ENCODE data around the gene LMOD3. TPM values are rescaled to one million over a fixed set of nuclear protein-coding genes. Genes with fewer than 3 reads are reported as not detected.

Gene LMOD3
- total and polyA plus RNA-seq, 7 donors: 0.01 to 0.23 TPM; not detected in 5

- Histone ChIP-seq H3K27ac (peak overlapping the region in 3 of 4 donors; percentile 48 to 94 (median 93)), H3K4me3 (no peak overlapping the region), H3K27me3 (no peaks in the 10 kb centered on the region), H3K4me1 (peaks cover 2 to 72% (median 60%) of the 10 kb centered on the region in 4 donors), H3K36me3 (no peaks in the 10 kb centered on the region), H3K9me3 (no peaks in the 10 kb centered on the region)
- no peak for DNase-seq
- TF ChIP-seq POLR2AphosphoS5 (IDR thresholded peaks at IDR 0.05) (peak in 1 of 4 donors; percentile 50), POLR2A (IDR thresholded peaks at IDR 0.05) (no peak)
- intact Hi-C loops (cut with DNase I): no loop called here
Observed at GRCh38 chr3:69082805-69083204, 39.6 kb downstream of the LMOD3 start.

GRCh38 chr3:69082361-69082760, 40.0 kb downstream of the LMOD3 start:
- intact Hi-C loops (cut with DNase I): no loop called here
- no peaks in the 10 kb centered on the region for H3K27me3 ChIP-seq
- H3K9me3 ChIP-seq: no peaks in the 10 kb centered on the region
- 61 to 73% methylated on average over 2 of the region's 2 CpGs for WGBS, 2 donors
- no peak overlapping the region for H3K4me3 ChIP-seq
- H3K4me1 ChIP-seq: peaks cover 2 to 72% (median 58%) of the 10 kb centered on the region in 4 donors
- no peaks in the 10 kb centered on the region for H3K36me3 ChIP-seq
- TF ChIP-seq CTCF (IDR thresholded peaks at IDR 0.05): no peak
- no peak for TF ChIP-seq POLR2A (IDR thresholded peaks at IDR 0.05)
- no peak for TF ChIP-seq POLR2AphosphoS5 (IDR thresholded peaks at IDR 0.05)
- no peak for TF ChIP-seq EP300 (IDR thresholded peaks at IDR 0.05)
- no peak for DNase-seq
- peak overlapping the region in 3 of 4 donors; percentile 48 to 94 (median 93) for H3K27ac ChIP-seq

- WGBS, 2 donors: 73 to 75% methylated on average over 5 of the region's 5 CpGs
- Histone ChIP-seq H3K4me1 (peaks cover 0 to 68% (median 54%) of the 10 kb centered on the region in 4 donors), H3K27me3 (no peaks in the 10 kb centered on the region), H3K27ac (peak overlapping the region in 2 of 4 donors; percentile 48 to 93), H3K9me3 (no peaks in the 10 kb centered on the region), H3K4me3 (no peak overlapping the region), H3K36me3 (peaks cover 0 to 2% (median 0%) of the 10 kb centered on the region in 4 donors)
- TF ChIP-seq EP300 (IDR thresholded peaks at IDR 0.05): no peak
- TF ChIP-seq POLR2A (IDR thresholded peaks at IDR 0.05): no peak
- no peak for TF ChIP-seq POLR2AphosphoS5 (IDR thresholded peaks at IDR 0.05)
- no peak for TF ChIP-seq CTCF (IDR thresholded peaks at IDR 0.05)
- intact Hi-C loops (cut with DNase I): loop anchor here (2.0 kb wide), 2 partner anchors 29 to 69 kb away; partner anchors contain the start of genes EOGT and TMF1
- no peak for DNase-seq
Observed at GRCh38 chr3:69081583-69082262, 40.7 kb downstream of the LMOD3 start.

GRCh38 chr3:69080233-69080920, 42.0 kb downstream of the LMOD3 start, which contains the start of gene UBA3:
UBA3 (minus strand) TSS chr3:69080365; CDS start chr3:69080353, 12 bp downstream.
- DNase-seq: peak; percentile 94
- Histone ChIP-seq H3K4me1 (peaks cover 0 to 60% (median 51%) of the 10 kb centered on the region in 4 donors), H3K36me3 (peaks cover 0 to 6% (median 0%) of the 10 kb centered on the region in 4 donors), H3K27me3 (no peaks in the 10 kb centered on the region), H3K27ac (peak within 1 kb of the TSS; percentile 81 to 92 (median 86)), H3K4me3 (peak within 1 kb of the TSS; percentile 75 to 95 (median 90)), H3K9me3 (no peaks in the 10 kb centered on the region)
- WGBS, 2 donors: 2 to 5% methylated on average over 37 of the region's 37 CpGs
- intact Hi-C loops (cut with DNase I): loop anchor here (2.0 kb wide), 2 partner anchors 28 to 68 kb away; partner anchors contain the start of genes EOGT and TMF1
- TF ChIP-seq POLR2A (IDR thresholded peaks at IDR 0.05) (peak in 1 of 2 donors; percentile 18), CTCF (IDR thresholded peaks at IDR 0.05) (no peak), EP300 (IDR thresholded peaks at IDR 0.05) (no peak), POLR2AphosphoS5 (IDR thresholded peaks at IDR 0.05) (peak; percentile 68 to 89 (median 81))
